GM21723 (cell line): Measurements from ENCODE around the gene POLR2A.

Source experiments
- ATAC-seq: cut with Tn5 transposase; IDR thresholded peaks from one replicate; pipeline ENCODE4 v1.9.1; 2021; ENCODE audit warnings: mild to moderate bottlenecking, moderate library complexity; ENCODE audit not compliant: unreplicated experiment

Gene POLR2A

GRCh38 chr17:7502171-7502847 lies 18.1 kb downstream of the POLR2A start:
- ATAC-seq, result no peak

- ATAC-seq, result no peak
Measured at GRCh38 chr17:7502987-7503386, 18.8 kb downstream of the POLR2A start.

- ATAC-seq, result no peak
Measured at GRCh38 chr17:7503521-7503920, 19.4 kb downstream of the POLR2A start.

GRCh38 chr17:7508145-7508544 lies 24.0 kb downstream of the POLR2A start:
- ATAC-seq, result no peak

GRCh38 chr17:7508846-7509245 lies 24.7 kb downstream of the POLR2A start:
- no peak for ATAC-seq

- no peak for ATAC-seq
Measured at GRCh38 chr17:7509937-7510336, 25.8 kb downstream of the POLR2A start.

GRCh38 chr17:7511108-7511507 lies 26.9 kb downstream of the POLR2A start:
- no peak for ATAC-seq

- no peak for ATAC-seq
Measured at GRCh38 chr17:7512105-7512504, 27.9 kb downstream of the POLR2A start.

GRCh38 chr17:7512824-7513540 lies 28.8 kb downstream of the POLR2A start:
- ATAC-seq, result no peak

GRCh38 chr17:7513850-7514419 lies 29.8 kb downstream of the POLR2A start:
- no peak for ATAC-seq

GRCh38 chr17:7515911-7516610 lies 31.9 kb downstream of the POLR2A start:
- no peak for ATAC-seq

- no peak for ATAC-seq
Measured at GRCh38 chr17:7523033-7523432, 38.9 kb downstream of the POLR2A start.

GRCh38 chr17:7528842-7529241 lies 44.7 kb downstream of the POLR2A start:
- ATAC-seq, result no peak

- ATAC-seq, result no peak
Measured at GRCh38 chr17:7530023-7530900, 46.1 kb downstream of the POLR2A start.

- ATAC-seq, result no peak
Measured at GRCh38 chr17:7538050-7538449, 53.9 kb downstream of the POLR2A start.

GRCh38 chr17:7538891-7539545 lies 54.9 kb downstream of the POLR2A start:
- no peak for ATAC-seq

- ATAC-seq, result no peak
Measured at GRCh38 chr17:7541074-7541621, 57.0 kb downstream of the POLR2A start.

- no peak for ATAC-seq
Measured at GRCh38 chr17:7544911-7545310, 60.7 kb downstream of the POLR2A start.

GRCh38 chr17:7548585-7549400 lies 64.6 kb downstream of the POLR2A start, which contains the start of gene TNFSF12:
TSS of gene TNFSF12 (plus strand) at chr17:7549058. CDS start at chr17:7549154, 96 bp downstream.
- no peak for ATAC-seq
